OCI-LY3 (cell line): ENCODE results near the gene NRP2.

Source experiments
- EZH2phosphoT487 ChIP-seq: fragments of 200-600 bp; shearing (Covaris generic); IDR thresholded peaks from 2 replicates; pipeline ENCODE4 v1.6.1; 2018; ENCODE audit warnings: antibody characterized with exemption, mixed run types, low read depth
- TF ChIP-seq, protein P1 (sequence below): fragments of 200-600, 300-600 bp; sonication (generic); IDR thresholded peaks from 2 replicates; pipeline ENCODE4 v1.5.1; 2014; ENCODE audit warnings: antibody characterized with exemption, low read length, low read depth

DNA sequence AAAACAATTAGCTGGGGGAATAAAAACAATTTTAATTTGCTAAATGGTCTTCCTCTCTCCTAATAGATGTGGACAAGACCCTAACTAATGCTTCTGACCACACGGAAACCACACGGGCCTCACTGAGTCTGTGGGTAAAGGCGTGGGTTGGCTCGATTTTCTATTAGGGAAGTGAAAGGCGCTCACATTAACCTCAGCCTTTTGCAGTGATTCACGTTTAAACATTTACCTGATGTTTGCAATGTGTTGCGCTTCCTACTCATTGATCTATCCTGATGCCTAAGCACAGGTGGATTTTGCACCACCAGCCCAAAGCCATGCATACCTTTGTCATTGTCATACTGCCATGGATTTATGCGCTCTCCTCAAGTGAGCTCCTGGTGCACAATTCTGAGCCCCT, 35.6 kb upstream of the NRP2 start:
- no peak for TF ChIP-seq EZH2phosphoT487
- TF ChIP-seq, protein P1, sequence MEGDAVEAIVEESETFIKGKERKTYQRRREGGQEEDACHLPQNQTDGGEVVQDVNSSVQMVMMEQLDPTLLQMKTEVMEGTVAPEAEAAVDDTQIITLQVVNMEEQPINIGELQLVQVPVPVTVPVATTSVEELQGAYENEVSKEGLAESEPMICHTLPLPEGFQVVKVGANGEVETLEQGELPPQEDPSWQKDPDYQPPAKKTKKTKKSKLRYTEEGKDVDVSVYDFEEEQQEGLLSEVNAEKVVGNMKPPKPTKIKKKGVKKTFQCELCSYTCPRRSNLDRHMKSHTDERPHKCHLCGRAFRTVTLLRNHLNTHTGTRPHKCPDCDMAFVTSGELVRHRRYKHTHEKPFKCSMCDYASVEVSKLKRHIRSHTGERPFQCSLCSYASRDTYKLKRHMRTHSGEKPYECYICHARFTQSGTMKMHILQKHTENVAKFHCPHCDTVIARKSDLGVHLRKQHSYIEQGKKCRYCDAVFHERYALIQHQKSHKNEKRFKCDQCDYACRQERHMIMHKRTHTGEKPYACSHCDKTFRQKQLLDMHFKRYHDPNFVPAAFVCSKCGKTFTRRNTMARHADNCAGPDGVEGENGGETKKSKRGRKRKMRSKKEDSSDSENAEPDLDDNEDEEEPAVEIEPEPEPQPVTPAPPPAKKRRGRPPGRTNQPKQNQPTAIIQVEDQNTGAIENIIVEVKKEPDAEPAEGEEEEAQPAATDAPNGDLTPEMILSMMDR = no peak
